Thyroid gland (tissue), 4 donors: ENCODE data around the gene HRH4.

Experiments used
- CTCF ChIP-seq, 6 experiments: fragments of 200-600 bp in 3 of 6; fragments of 450-650 bp in 3 of 6; sonication (generic) in 3 of 6; IDR thresholded peaks; one replicate each; pipeline ENCODE4 v1.5.1; 2016 to 2019; ENCODE audit warnings: antibody characterized with exemption in 6 of 6, mild to moderate bottlenecking in 2 of 6, inconsistent platforms in 1 of 6, moderate library complexity in 1 of 6
- POLR2A ChIP-seq, 2 donors: fragments of 450-650 bp; IDR thresholded peaks; one replicate each; pipeline ENCODE4 v1.6.1; 2017; ENCODE audit warnings: antibody characterized with exemption in 2 of 2, mild to moderate bottlenecking in 2 of 2, moderate library complexity in 1 of 2

- no peak for TF ChIP-seq CTCF (IDR thresholded peaks at IDR 0.05)
- TF ChIP-seq POLR2A (IDR thresholded peaks at IDR 0.05), result no peak
Measured at GRCh38 chr18:24470805-24471204, 10.4 kb downstream of the HRH4 start.
